GM08714 (cell line): ENCODE measurements around the gene TDRD15.
"Not testable (repeated sequence)": the region's sequence is repeated elsewhere in the genome, so short reads cannot be mapped to it uniquely, and the experiment has no call there.

Experiments
- H3K4me3 ChIP-seq: fragments of 200-500 bp; sonication (Bioruptor generic); 2 replicates; pipeline ENCODE4 v1.5.1; 2014; ENCODE audit warnings: mild to moderate bottlenecking, low read length, inconsistent platforms
- ZNF274 ChIP-seq: IDR thresholded peaks from 2 replicates; pipeline ENCODE4 v1.6.1; 2012; ENCODE audit warnings: mild to moderate bottlenecking, low read depth, low read length

TDRD15 gene

DNA sequence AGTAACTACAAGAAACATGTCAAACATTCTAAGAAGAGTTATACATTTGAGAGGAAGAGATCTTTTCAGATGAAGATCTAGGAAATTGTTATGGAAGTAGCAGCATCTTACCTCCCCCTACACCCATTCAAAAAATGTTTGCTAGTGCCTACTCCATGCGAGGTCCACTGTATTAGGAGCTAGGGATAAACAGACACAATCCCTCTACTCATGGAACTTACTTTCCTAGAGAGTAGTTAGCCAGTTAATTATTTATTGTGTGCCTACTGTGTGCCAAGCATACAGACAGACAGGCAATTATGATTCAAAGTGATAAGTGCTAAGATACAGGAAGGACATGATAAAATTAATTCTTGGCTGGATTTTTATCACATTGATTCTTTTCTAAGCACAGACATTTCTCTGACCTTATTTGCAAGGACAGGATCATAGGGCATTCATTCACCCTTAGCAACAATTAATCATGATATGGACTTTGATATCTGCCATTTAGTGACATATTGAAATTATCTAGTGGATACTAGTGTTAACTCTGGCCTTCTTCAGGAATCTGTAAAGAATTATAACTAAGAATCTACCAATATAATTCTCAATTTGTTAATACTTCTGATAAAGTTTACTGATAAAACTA lies 19.6 kb upstream of the TDRD15 start:
- H3K4me3 ChIP-seq: no peak overlapping the region
- no peak for TF ChIP-seq ZNF274

DNA sequence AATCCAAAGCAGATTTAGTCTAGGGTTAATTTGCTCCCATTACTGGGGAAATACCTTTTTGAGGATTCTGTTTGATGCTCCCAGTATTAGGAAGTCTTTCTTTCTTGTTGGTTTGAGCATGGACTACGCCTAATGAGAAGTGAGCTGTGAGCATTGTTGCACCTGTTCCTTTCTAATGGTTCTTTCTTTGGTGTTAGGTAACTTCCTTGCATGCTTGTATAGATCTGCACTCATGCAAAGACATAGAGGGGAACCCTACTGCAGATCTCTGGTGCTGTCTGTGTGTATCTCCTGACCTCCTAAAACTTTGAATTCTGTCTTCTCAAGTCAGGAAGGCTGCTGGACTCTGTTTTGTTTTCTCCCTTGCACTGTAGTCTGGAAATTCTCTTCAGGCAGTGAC lies 12.8 kb upstream of the TDRD15 start:
- TF ChIP-seq ZNF274: no peak
- H3K4me3 ChIP-seq: no peak overlapping the region

DNA sequence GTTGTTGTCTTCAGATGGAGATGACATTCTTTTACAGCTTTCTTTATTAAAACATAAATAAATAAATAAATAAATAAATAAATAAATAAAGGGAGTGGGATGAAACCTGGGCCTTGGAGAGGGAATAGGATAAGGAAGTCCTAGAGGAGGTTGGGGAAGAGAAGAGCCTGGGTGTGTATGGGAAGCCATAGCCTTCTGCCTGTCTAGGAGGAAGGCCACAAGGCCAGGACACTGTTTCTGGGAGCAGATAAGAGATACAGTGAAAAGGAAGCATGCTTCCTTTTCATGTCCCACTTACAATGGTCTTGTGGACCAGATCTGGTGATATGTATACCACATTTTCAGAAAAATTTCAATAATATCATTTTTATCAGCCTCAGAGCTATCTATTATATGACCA lies 6.1 kb upstream of the TDRD15 start:
- no peak for TF ChIP-seq ZNF274
- no peak overlapping the region for H3K4me3 ChIP-seq

DNA sequence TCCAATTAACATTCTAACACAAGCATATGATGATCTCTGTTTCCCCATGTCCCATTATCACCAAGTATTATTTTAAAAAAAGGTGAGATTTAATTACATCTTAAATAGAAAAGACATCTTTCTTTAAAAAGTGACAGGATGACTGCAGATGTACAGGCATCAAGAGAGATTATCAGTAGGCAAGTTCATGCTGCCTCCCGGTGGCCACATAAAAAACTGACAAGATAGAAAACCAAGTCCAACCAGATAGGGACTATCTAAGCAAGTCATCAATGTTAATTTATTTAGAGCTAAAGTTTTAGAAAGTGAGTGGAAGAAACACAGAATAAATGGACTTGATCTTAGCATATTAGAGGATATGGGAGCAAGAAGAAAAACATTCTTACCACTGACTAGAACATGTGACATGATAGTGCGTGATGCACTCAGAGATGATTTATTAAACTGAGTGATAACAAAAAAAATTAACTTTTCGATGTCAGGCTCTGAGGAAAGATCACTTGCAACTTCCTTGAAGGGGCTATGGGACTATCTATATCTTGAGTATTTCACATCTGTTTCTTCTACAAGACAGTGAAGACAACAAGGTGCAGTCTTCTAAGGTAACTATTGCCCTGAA lies 5.4 kb upstream of the TDRD15 start:
- H3K4me3 ChIP-seq: no peak overlapping the region
- no peak for TF ChIP-seq ZNF274

DNA sequence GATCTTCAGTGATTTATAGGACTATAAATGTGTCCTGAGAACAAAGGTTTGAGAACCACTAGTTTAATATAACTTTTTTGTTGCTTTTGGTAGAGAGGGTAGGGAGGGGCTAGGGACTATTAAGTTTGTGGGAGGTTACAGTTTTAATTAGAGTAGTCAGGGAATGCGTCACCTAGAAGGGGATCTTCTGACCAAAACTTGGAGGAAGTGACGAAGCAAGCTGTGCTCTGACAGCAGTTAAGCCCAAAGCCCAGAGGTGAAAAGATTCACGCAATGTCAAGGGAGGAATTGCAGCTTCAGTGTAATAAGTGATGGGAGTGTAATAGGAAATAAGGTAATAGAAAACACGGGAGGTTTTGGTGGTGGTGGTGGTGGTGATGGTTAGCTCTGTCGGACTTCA lies 8.1 kb downstream of the TDRD15 start:
- no peak for TF ChIP-seq ZNF274
- H3K4me3 ChIP-seq: no peak overlapping the region

DNA sequence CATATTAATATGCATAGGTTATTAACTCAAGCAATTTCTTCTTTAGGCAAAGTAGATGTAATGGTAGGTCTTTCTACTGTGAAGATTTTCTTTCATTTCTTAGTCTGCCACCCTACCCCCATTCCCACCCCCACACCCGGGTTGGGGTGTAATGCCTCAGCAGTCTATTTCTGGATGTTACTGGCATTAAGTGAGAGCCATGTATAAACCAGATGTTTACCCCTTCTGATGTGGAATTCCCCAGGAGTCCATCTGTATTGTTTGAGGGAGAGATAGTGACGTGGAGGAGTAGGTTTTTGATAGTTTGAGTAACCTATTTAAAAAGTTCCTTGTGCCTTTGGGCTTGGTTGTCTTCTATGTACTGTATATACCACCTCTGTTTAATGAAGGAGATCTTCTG lies 11.8 kb downstream of the TDRD15 start:
- no peak for TF ChIP-seq ZNF274
- H3K4me3 ChIP-seq: no peak overlapping the region

DNA sequence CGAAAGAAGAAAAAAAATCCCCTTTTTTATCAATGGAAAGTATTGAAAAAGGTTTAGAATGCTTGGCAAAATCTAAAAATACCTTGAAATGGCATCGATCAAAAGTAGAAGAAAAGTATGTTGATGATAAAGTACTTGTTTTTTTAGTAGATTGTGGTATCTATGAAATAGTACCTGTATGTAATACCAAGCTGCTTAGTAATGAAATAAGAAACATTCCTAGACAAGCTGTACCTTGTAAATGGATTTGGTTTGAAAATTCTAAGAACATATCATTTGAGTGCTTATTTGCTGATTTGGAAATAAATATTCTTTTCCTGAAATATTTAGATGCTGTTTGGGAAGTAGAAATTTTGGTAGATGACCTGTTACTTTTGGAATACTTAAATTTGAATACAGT lies 18.4 kb downstream of the TDRD15 start:
- TF ChIP-seq ZNF274: no peak
- no peak overlapping the region for H3K4me3 ChIP-seq

DNA sequence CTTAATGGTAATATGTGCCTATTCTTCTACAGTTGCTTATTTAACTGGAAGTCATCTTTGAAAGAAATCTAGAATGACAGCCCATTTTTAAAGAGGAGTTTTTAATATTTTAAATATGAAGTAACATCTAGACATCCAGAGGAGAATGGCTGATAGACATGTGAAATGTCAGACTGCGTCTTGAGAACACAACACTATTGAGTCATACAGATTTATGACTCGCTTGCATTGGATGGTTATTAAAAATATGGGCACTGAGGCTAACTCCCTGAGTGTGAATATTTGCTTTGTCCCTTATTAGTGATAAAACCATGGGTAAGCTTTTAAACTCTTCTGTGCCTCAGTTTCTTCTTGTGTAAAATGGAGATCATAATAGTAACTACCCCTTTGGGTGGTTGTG lies 22.9 kb downstream of the TDRD15 start:
- H3K4me3 ChIP-seq: no peak overlapping the region
- no peak for TF ChIP-seq ZNF274

DNA sequence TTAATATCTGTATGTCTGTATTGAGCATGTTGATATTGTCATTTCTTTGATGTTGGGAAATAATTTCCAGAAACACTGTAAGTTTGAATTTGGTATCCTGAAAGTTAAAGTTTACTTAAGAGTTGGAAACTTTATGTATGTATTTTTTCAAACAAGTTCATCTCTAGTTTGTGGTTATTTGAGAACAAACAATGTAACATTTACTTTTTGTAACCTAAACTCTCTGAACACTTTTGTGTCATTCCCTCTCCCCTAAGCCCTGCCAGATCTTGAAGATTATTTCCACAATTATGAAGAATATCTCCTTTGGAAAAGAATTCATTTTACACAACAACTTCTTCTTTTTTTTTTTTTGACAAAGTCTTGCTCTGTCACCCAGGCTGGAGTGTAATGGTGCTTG lies 24.9 kb downstream of the TDRD15 start:
- no peak overlapping the region for H3K4me3 ChIP-seq
- TF ChIP-seq ZNF274: no peak

DNA sequence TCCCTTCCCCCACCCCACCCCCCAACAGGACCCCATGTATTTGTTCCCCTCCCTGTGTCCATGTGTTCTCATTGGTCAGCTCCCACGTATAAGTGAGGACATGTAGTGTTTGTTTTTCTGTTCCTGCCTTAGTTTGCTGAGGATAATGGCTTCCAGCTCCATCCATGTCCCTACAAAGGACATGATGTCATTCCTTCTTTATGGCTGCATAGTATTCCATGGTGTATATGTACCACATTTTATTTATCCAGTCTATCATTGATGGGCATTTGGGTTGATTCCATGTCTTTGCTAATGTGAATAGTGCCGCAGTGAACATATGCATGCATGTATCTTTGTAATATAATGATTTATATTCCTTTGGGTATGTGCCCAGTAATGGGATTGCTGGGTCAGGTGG lies 27.5 kb downstream of the TDRD15 start:
- H3K4me3 ChIP-seq: not testable (repeated sequence)

DNA sequence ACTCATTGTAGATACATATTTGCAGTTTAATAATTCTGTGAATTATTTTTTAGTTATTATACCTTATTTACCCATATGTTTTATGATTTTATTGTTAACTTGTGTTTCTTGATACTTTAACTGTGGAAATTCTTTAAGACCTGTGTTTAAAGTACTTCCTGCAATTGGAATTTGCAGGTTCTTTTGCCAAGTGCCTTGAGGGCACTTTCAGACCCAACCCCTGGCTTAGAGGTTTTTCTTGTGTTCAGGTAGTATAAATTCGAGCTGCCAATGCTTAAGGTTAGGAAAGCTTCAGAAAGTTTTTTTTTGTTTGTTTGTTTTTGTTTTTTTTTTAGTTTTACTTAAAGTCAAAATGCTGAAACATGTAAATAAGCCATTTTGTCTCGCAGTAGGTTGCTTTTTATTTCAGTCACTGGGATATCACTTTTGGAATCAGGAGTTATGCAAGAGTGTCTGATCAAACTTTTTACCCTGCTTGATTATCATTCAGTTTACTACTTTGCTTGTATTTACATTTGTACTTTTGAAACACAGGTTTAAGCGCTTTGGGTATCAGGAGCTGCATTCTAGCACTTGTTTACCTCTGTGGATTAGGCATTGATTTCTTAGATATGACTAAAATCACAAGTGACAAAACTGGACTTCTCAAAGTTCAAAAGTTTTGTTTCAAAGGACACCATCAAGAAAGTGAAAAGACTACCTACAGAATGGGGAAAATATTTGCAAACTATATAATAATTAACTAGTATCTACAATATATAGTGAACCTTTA lies 31.8 kb downstream of the TDRD15 start:
- TF ChIP-seq ZNF274: no peak
- H3K4me3 ChIP-seq: no peak overlapping the region

DNA sequence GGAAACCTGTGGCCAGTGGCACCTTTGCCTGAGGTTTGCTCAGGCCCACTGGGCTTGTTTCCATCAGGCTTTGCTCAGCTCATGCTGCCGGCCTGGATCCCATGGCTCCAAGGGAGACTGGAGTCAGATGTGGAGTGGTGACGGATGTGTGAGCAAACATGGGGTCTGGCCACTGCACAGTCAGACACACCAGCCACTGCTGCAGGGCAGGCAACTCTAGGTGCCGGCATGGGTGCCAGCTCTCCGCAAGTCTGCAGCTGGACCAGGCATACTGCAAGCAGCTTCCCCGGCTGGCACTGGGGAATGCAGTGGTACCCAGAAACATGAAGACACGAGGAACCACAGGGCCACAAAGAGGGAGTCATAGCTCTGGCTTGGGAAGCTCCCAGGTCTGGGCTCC lies 37.4 kb downstream of the TDRD15 start:
- TF ChIP-seq ZNF274: no peak
- no peak overlapping the region for H3K4me3 ChIP-seq

DNA sequence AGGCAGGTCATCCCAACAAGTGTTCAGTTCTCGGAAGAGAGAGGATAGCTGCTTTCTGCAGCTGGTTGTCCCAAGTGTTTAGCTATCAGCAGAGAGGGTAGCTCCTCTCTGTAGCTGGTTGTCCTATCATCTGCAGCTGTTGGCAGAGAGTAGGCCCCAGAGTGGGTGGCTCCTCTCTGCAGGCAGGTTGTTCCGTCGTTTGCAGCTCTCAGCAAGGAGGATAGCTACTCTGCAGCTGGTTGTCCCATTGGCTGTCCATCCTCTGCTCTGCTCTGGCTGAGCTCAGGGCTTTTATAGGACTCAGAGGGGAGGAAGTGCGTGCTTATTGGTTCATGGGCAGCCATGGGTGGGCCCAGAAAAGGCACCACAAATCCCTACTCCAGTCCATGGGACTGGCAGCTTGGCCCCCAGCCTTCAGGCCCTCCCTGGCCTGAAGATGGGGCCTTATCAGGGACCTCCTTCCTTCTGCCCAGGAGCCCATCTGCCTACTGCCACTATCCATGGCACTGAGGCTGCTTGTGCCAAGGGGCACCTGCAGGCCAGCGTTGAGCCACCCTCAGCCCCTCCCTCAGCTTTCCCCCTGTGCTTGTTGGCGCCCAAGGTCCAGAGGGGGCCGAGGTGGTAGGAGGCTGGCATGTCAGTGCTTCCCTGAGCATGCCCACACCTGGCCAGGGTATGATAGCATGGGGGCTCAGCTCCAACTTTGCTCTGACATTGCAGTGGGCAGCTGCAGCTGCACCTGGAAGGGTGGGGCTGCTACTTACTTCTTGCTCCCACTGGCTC lies 38.3 kb downstream of the TDRD15 start:
- TF ChIP-seq ZNF274: no peak
- no peak overlapping the region for H3K4me3 ChIP-seq

DNA sequence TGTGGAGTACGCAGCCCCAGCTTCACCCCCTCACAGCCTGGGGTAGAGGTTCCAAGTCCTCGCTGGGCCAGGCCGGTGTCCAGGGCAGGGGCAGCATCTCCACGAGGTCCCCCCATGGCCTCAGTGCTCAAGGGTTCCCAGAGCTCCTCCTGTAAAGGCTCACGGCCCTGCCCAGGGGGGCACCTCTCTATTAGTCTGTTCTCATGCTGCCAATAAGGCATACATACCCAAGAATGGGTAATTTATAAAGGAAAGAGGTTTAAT lies 38.8 kb downstream of the TDRD15 start:
- no peak overlapping the region for H3K4me3 ChIP-seq
- TF ChIP-seq ZNF274: no peak

DNA sequence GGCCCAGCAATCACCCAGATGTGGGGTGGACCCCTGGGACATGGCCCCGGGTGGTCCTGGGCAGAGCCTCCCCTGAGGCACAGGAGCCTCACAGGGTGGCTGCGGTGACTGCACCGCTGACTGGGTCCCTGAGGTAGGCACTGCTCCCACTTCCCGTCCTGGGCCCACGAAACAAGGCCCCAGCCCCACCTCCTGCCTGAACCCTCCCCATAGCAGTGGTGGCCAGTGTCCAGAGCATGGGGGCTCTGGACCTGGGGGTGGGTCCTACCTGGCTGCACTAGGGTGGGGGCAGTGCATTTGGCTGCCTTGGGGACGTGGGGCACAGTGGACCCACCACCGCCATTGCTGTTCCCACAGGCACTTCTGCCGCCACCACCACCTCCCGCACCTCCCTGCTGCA lies 39.4 kb downstream of the TDRD15 start:
- no peak for TF ChIP-seq ZNF274
- H3K4me3 ChIP-seq: no peak overlapping the region
